KG1 (cell line): ENCODE results near the gene CDC14B.
"Not testable (repeated sequence)": the region's sequence is repeated elsewhere in the genome, so short reads cannot be mapped to it uniquely, and the experiment has no call there.

Experiments
- DNase-seq: peaks from one replicate; lab custom pipeline; 2025; lab: John Stamatoyannopoulos, UW

Gene CDC14B

GRCh38 chr9:96550659-96551058 lies 69.0 kb downstream of the CDC14B start:
- no peak for DNase-seq

GRCh38 chr9:96543131-96543530 lies 76.5 kb downstream of the CDC14B start:
- DNase-seq, result not testable (repeated sequence)

- DNase-seq, result no peak
Observed at GRCh38 chr9:96540106-96540505, 79.5 kb downstream of the CDC14B start.

GRCh38 chr9:96532173-96532572 lies 87.5 kb downstream of the CDC14B start:
- DNase-seq, result no peak

GRCh38 chr9:96524764-96525163 lies 94.9 kb downstream of the CDC14B start:
- DNase-seq, result no peak

- no peak for DNase-seq
Observed at GRCh38 chr9:96524045-96524444, 95.6 kb downstream of the CDC14B start.

GRCh38 chr9:96523374-96523773 lies 96.3 kb downstream of the CDC14B start:
- DNase-seq, result no peak

GRCh38 chr9:96522366-96522765 lies 97.3 kb downstream of the CDC14B start:
- DNase-seq, result no peak

GRCh38 chr9:96519787-96520186 lies 99.9 kb downstream of the CDC14B start:
- no peak for DNase-seq

- DNase-seq, result no peak
Observed at GRCh38 chr9:96519095-96519494, 100.5 kb downstream of the CDC14B start.

GRCh38 chr9:96515621-96516470 lies 103.8 kb downstream of the CDC14B start:
- DNase-seq, result no peak

GRCh38 chr9:96514800-96515158 lies 104.9 kb downstream of the CDC14B start:
- DNase-seq, result no peak

- DNase-seq, result no peak
Observed at GRCh38 chr9:96514108-96514799, 105.4 kb downstream of the CDC14B start.

- DNase-seq, result no peak
Observed at GRCh38 chr9:96513622-96514021, 106.0 kb downstream of the CDC14B start.

- DNase-seq, result no peak
Observed at GRCh38 chr9:96512240-96512639, 107.4 kb downstream of the CDC14B start.

- no peak for DNase-seq
Observed at GRCh38 chr9:96510258-96510657, 109.4 kb downstream of the CDC14B start.

- no peak for DNase-seq
Observed at GRCh38 chr9:96509848-96510247, 109.8 kb downstream of the CDC14B start.

- DNase-seq, result no peak
Observed at GRCh38 chr9:96509026-96509425, 110.6 kb downstream of the CDC14B start.

GRCh38 chr9:96508227-96508940 lies 111.3 kb downstream of the CDC14B start:
- DNase-seq, result no peak

- DNase-seq, result no peak
Observed at GRCh38 chr9:96505316-96505991, 114.2 kb downstream of the CDC14B start.

- no peak for DNase-seq
Observed at GRCh38 chr9:96503918-96504317, 115.7 kb downstream of the CDC14B start.

- DNase-seq, result not testable (repeated sequence)
Observed at GRCh38 chr9:96503374-96503748, 116.3 kb downstream of the CDC14B start.
